Activated CD8-positive, alpha-beta memory T cell treated with anti-CD3 and anti-CD28 coated beads, Interleukin-2, amount 50 U/mL, for 48 hours (primary cell): Measurements from ENCODE around the gene INO80D.

Source experiments
- DNase-seq: peaks from one replicate; pipeline ENCODE4 v3.0.0-alpha.2; 2020

INO80D gene

GRCh38 chr2:205975082-205975949 lies 110.7 kb downstream of the INO80D start:
- no peak for DNase-seq

GRCh38 chr2:205972113-205972512 lies 113.9 kb downstream of the INO80D start:
- DNase-seq, result no peak

- DNase-seq, result no peak
These were observed 115.6 kb downstream of the INO80D start for GRCh38 chr2:205970348-205970747.

- no peak for DNase-seq
These were observed 116.4 kb downstream of the INO80D start for GRCh38 chr2:205969584-205969983.

GRCh38 chr2:205967391-205968075 lies 118.4 kb downstream of the INO80D start:
- no peak for DNase-seq

GRCh38 chr2:205965707-205966106 lies 120.3 kb downstream of the INO80D start:
- no peak for DNase-seq

- DNase-seq, result no peak
These were observed 121.7 kb downstream of the INO80D start for GRCh38 chr2:205964111-205964761.

- no peak for DNase-seq
These were observed 126.5 kb downstream of the INO80D start for GRCh38 chr2:205959521-205959920.

GRCh38 chr2:205957452-205958154 lies 128.4 kb downstream of the INO80D start:
- DNase-seq, result no peak

GRCh38 chr2:205954707-205955106 lies 131.3 kb downstream of the INO80D start:
- DNase-seq, result no peak

- no peak for DNase-seq
These were observed 133.7 kb downstream of the INO80D start for GRCh38 chr2:205952282-205952681.

- DNase-seq, result no peak
These were observed 137.1 kb downstream of the INO80D start for GRCh38 chr2:205948883-205949282.

GRCh38 chr2:205948496-205948837 lies 137.5 kb downstream of the INO80D start:
- no peak for DNase-seq

GRCh38 chr2:205947621-205948495 lies 138.1 kb downstream of the INO80D start:
- DNase-seq, result peak; percentile 79

GRCh38 chr2:205946226-205946625 lies 139.7 kb downstream of the INO80D start:
- DNase-seq, result no peak
